Testis (tissue), 3 donors: ENCODE measurements around the gene MAN1C1. TPM values are rescaled to one million over a fixed set of nuclear protein-coding genes. Genes with fewer than 3 reads are reported as not detected.
"Not testable (repeated sequence)": the region's sequence is repeated elsewhere in the genome, so short reads cannot be mapped to it uniquely, and the experiment has no call there.

Source experiments
- DNase-seq: peaks from one replicate; pipeline ENCODE4 v3.0.0-alpha.2; 2019
- H3K27ac ChIP-seq, 2 donors: fragments of 200-600 bp; sonication (generic); one replicate each; pipeline ENCODE4 v1.5.1; 2019
- H3K27me3 ChIP-seq: fragments of 200-600 bp; sonication (generic); one replicate; pipeline ENCODE4 v1.5.1; 2019
- H3K36me3 ChIP-seq: fragments of 200-600 bp; sonication (generic); one replicate; pipeline ENCODE4 v1.5.1; 2017; ENCODE audit warnings: low read depth; ENCODE audit errors: missing control alignments
- H3K4me1 ChIP-seq: fragments of 200-600 bp; sonication (generic); one replicate; pipeline ENCODE4 v1.5.1; 2019
- H3K4me3 ChIP-seq, 2 donors: fragments of 200-600 bp; sonication (generic); one replicate each; pipeline ENCODE4 v1.5.1; 2017 to 2019
- H3K9me3 ChIP-seq: fragments of 200-600 bp; sonication (generic); one replicate; pipeline ENCODE4 v1.5.1; 2017
- POLR2A ChIP-seq: fragments of 450-650 bp; IDR thresholded peaks from one replicate; pipeline ENCODE4 v1.6.1; 2017; ENCODE audit warnings: antibody characterized with exemption, mild to moderate bottlenecking, moderate library complexity
- WGBS, 2 donors: methylation state at CpG; one replicate each; pipeline ENCODE4 v1.1.5; 2018; 5-methylcytosine and 5-hydroxymethylcytosine counted together
- intact Hi-C: fragments of 100-400 bp; cut with DNase I; formaldehyde crosslinking; loops from one replicate; pipeline ENCODE4 v1.15.1; 2023; ENCODE audit warnings: low total_unique reads
- polyA plus RNA-seq: library from polyadenylated mRNA; stranded (reverse); fragments of 350-450 nt; fragmentation: Illumina TruSeq; extraction: RNeasy Lipid Tissue Mini Kit (QIAGEN cat#74804); gene quantifications from one replicate; pipeline ENCODE4 v1.2.3, GENCODE V29; 2014; ENCODE audit warnings: low read depth, low replicate concordance; ENCODE audit not compliant: insufficient read depth
- total RNA-seq, 2 donors: library from RNA; depleted of rRNA; stranded (reverse); fragments of >200 nt; gene quantifications; one replicate each; pipeline ENCODE4 v1.2.3, GENCODE V29; 2016
- TF ChIP-seq, protein P1 (sequence below), 3 experiments: fragments of 450-650 bp in 2 of 3; fragments of 200-600 bp in 1 of 3; sonication (generic) in 1 of 3; IDR thresholded peaks; one replicate each; pipeline ENCODE4 v1.5.1; 2016 to 2019; ENCODE audit warnings: antibody characterized with exemption in 3 of 3, mild to moderate bottlenecking in 2 of 3, moderate library complexity in 1 of 3

MAN1C1 gene
- total and polyA plus RNA-seq, 3 donors from 2014 or later = 12.8 to 21.1 (median 14.8) TPM

DNA sequence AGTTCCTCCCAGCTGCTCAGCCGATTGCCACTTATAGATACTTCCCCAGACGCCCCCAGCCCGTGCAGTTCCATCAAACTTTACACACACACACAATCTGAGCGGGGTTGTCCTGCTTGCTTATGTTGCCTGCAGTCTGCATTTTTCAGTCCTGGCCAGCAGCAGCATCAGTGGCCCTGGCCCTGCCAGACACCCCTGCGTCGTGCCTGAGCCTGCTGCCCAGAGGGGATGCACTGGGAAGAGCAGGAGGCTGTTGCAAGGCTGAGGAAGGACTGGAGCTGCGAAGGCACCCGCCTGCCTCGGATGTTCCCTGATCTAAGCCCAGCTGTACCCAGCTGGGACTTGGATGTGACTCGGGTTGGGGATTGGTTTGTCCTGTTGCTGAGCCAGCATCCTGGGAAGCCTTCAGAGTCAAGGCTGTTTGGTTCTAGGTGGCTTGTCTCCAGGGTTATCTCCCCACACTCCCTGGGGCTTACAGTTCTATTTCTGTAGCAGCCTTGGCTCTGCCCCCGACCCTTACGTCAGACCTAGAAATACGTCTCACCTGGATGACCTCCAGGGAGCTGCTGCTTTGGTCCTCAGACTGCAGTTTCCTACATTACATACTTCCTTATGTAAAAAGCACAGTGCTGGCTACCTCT lies 42.3 kb downstream of the MAN1C1 start:
- H3K9me3 ChIP-seq = no peaks in the 10 kb centered on the region
- TF ChIP-seq, protein P1, sequence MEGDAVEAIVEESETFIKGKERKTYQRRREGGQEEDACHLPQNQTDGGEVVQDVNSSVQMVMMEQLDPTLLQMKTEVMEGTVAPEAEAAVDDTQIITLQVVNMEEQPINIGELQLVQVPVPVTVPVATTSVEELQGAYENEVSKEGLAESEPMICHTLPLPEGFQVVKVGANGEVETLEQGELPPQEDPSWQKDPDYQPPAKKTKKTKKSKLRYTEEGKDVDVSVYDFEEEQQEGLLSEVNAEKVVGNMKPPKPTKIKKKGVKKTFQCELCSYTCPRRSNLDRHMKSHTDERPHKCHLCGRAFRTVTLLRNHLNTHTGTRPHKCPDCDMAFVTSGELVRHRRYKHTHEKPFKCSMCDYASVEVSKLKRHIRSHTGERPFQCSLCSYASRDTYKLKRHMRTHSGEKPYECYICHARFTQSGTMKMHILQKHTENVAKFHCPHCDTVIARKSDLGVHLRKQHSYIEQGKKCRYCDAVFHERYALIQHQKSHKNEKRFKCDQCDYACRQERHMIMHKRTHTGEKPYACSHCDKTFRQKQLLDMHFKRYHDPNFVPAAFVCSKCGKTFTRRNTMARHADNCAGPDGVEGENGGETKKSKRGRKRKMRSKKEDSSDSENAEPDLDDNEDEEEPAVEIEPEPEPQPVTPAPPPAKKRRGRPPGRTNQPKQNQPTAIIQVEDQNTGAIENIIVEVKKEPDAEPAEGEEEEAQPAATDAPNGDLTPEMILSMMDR (IDR thresholded peaks at IDR 0.05) = no peak
- peaks cover 11% of the 10 kb centered on the region for H3K4me1 ChIP-seq
- no peaks in the 10 kb centered on the region for H3K36me3 ChIP-seq
- H3K27ac ChIP-seq = peak overlapping the region in 1 of 2 donors; percentile 24
- DNase-seq = peak; percentile 73
- WGBS, 2 donors = 39 to 42% methylated on average over 10 to 13 of the region's 13 CpGs
- no peak overlapping the region for H3K4me3 ChIP-seq
- intact Hi-C loops = no loop called here
- H3K27me3 ChIP-seq = no peaks in the 10 kb centered on the region

DNA sequence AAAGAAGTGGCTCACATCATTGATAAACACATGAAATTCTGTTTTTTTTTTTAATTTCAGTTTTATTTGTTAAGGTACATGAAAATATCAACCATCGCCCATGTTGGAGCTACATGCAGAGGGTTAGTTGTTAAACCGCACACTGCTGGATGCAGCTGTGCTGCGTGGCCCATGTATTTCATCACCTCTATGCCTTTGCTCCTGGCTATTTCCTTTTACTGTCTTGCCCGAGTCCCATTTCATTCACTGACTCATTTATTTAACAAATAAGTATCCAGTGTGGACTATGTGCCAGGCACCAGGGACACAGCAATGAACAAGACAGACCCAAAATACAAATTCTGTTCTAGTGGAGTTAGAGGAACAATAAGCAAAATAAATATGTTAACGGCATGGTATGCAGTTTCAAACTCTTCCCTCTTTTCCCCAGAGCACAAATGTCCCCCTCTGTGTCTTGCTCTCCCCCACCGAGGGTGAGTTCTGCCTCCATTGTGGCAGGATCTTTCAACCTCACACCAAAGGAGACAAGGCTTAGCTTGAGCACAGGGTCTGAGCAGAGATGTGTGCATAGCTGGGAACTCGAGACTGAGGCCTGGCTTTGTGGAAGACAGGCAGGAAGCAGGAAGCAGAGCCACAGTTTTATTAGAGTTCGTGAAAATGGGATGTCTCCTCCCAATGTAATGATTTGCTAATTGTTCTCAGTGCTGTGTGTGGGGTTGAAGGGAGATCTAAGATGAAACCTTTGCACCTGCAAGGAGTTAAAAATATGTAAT lies 44.6 kb downstream of the MAN1C1 start:
- TF ChIP-seq, protein P1 (IDR thresholded peaks at IDR 0.05) = no peak
- no peak for TF ChIP-seq POLR2A
- Histone ChIP-seq H3K9me3 (no peaks in the 10 kb centered on the region), H3K4me1 (peaks cover 11% of the 10 kb centered on the region), H3K27ac (no peak overlapping the region), H3K36me3 (no peaks in the 10 kb centered on the region), H3K27me3 (no peaks in the 10 kb centered on the region), H3K4me3 (no peak overlapping the region)
- intact Hi-C loops = no loop called here
- no peak for DNase-seq
- 83 to 86% methylated on average over 8 of the region's 8 CpGs for WGBS, 2 donors

DNA sequence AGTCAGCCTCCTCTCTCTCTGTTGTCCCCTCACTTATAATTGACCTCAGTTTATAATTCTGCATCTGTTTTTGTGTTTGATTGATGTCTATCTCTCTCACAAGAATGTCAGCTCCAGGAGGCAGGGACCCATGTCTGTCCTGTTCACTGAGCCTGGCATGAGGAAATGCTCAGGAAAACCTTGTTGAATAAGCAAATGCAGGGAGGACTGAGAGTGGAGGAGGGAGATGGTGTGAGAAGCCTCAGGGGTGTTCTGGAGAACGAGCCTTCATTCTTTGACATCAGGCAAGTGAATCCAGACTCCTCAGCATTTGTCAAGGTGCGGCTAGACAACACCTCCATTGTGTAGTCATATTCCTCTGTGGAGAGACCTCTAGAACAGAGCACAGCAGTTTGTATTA lies 45.5 kb downstream of the MAN1C1 start:
- H3K27ac ChIP-seq = no peak overlapping the region
- H3K4me3 ChIP-seq = no peak overlapping the region
- no peaks in the 10 kb centered on the region for H3K9me3 ChIP-seq
- no peaks in the 10 kb centered on the region for H3K27me3 ChIP-seq
- TF ChIP-seq, protein P1 (IDR thresholded peaks at IDR 0.05) = no peak
- no peak for TF ChIP-seq POLR2A
- DNase-seq = no peak
- H3K4me1 ChIP-seq = peaks cover 10% of the 10 kb centered on the region
- WGBS, 2 donors = 80 to 92% methylated on average over 2 of the region's 2 CpGs
- no peaks in the 10 kb centered on the region for H3K36me3 ChIP-seq
- intact Hi-C loops = no loop called here

DNA sequence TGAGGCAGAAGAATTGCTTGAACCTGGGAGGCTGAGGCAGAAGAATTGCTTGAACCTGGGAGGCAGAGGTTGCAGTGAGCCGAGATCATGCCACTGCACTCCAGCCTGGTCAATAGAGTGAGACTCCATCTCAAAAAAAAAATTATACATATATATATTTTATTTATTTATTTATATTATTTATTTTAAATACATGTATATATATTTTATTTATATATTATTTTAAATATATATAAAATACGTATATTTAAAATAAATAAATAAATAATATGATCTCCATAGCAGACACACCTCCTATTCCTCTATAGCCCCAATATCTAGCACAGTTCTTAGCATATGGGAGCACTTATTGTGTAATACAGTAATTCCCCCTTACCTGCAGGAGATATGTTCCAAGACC lies 46.4 kb downstream of the MAN1C1 start:
- H3K9me3 ChIP-seq, H3K27me3 ChIP-seq, H3K4me3 ChIP-seq, intact Hi-C loops, H3K27ac ChIP-seq, H3K36me3 ChIP-seq, H3K4me1 ChIP-seq, DNase-seq: not testable (repeated sequence)
- whole genome bisulfite sequencing, 2 donors = 94 to 97% methylated on average over 2 of the region's 2 CpGs

DNA sequence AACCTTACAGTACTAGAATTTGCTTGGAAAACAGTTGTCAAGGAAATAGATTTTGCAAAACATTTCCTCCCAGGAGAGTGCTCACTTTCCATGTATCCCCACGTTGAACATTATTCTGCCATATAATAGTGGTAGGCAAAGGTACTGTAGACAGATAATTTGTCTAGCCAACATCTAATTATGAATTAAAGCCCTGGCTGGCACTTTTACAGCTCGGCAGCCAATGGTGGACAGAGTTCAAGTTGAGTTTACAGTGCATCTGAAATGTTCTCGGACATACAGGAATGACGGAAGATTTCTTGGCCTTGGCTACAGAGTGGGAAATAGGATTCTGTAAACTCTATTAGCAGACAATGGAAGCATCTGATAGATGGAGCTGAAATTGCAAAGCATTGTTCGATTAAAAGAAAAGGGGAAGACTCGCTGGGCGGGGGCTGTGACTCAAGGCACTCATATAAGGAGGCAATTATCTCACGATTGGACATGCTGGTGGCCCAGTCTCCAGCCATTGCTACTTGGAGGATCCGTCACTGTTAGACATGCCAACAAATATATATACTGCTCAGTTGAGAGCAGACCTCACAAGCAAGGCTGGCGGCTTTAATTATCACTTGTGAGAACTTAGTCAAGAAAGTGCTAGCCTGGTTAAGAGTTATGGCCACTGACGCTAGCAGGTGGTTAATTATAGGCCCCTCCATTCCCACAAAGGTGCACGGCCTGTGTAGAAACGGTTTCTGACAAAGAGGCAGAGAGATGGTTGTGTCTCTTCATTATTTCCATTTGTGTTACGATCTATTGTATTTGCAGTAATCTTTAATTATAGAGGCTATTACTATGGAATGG lies 48.0 kb downstream of the MAN1C1 start:
- Histone ChIP-seq H3K4me3 (no peak overlapping the region), H3K9me3 (no peaks in the 10 kb centered on the region), H3K4me1 (no peaks in the 10 kb centered on the region), H3K27me3 (no peaks in the 10 kb centered on the region), H3K27ac (no peak overlapping the region), H3K36me3 (no peaks in the 10 kb centered on the region)
- whole genome bisulfite sequencing, 2 donors = 86 to 87% methylated on average over 14 of the region's 14 CpGs
- intact Hi-C loops = no loop called here
- no peak for TF ChIP-seq POLR2A
- DNase-seq = no peak
